ENCODE data around the gene AHNAK2.
"Not testable (repeated sequence)": the region's sequence is repeated elsewhere in the genome, so short reads cannot be mapped to it uniquely, and the experiment has no call there.

Gene AHNAK2

DNA sequence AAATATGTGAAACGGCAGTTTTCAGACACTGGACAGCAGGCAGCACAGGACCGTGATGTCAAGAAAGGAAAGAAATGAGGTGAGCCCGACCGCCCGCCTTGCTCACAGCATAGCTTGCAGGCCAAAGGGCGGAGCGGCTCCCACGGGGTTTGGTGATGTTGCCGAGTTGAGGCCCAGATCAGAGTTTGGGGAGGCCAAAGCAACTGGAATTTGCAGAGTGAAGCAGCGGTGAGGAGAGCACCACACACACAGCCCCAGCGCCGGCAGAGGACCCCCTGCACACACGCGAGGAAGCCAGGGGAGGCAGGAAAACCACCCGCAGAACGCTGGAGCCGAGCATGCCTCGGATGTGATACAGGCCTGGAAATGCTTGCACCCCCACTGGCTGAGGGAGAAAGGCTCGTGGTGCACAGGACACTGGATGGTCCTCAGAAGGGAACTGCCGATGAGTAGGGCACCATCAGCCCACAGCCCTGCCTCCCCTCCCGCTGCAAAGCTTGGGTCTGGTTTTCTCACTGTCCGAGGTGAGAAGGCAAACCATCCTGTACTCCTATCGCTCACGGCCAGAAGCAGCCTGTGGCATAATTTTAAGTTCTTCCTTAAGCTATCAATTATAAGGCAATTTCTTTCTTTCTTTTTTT is 79.2 kb downstream of the AHNAK2 start:
- no peak for DNase-seq (ENCODE audit: low read depth in 2 of 2)

- DNase-seq (ENCODE audit: low read depth in 2 of 2) = no peak
Observed at GRCh38 chr14:104898195-104898558, 80.0 kb downstream of the AHNAK2 start.

DNA sequence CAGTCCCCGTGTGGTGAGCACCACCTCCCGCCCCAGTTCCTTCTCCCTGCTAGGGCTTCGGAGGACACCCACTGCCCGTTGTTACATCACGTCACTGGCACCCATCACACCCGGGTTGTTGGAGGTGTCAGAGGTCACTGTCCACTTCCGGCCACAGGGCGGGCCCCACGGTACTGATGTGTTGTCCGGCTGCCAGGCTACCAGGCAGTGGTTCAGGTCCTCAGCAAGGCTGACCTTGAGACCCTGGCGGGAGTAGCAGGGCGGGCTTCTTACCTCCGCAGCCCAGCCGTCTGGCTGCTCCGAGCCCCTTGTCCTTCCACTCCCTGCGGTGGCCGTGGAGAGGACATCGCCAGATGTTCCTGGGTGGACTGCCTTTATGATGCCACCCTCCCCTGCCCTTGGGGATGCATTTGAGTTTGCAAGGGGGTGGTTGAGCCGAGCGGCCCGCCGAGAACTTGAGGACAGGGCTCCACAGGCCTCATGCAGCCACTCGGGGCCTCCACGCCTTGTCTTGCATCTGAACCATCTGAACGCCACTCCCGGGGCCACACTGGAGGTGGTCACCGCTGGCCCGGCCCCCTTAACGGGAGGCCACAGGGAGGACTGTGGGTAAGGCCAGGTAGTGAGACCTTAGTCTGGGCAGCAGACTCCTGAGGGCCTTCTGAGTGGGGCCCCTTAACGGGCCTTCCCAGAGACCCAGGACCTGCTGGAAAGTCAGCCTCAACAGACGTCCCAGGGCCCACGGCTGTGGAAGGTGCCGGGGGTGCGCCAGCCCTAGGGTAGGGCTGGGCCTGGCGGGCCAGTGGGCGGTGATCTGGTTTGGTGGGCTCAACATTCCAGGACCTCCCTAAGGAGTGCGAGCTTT is 80.6 kb downstream of the AHNAK2 start:
- no peak for DNase-seq (ENCODE audit: low read depth in 2 of 2)

GRCh38 chr14:104895786-104896661 is 82.2 kb downstream of the AHNAK2 start:
- no peak for DNase-seq (ENCODE audit: low read depth in 2 of 2)

DNA sequence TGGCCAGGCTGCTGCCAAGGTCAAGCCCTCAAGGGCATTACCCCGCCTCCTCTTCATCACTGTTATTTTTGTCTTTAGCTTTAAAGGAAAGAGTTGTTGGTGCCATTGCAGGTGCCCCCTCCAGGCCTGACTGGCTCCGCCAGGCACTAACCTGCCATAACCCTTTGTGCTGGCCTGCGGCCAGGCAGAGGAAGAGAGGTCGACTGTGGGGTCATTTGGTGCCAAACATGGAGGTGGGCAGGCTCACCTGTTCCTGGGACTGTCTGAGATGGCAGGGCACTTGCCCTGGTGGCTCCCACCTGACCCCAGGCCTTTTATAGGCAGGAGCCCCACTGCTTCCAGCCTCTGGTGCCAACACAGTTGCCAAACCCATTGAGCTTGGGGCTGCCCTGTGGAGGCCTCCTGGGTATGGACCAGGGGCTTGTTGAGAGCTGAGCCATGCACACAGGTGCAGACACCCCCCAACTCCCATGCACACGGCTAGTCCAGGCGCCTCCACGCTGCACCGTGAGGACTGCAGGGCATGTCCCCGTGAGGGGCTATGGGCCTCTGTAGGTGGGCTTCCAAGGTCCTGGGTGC is 82.9 kb downstream of the AHNAK2 start:
- DNase-seq (ENCODE audit: low read depth in 2 of 2) = no peak

- no peak for DNase-seq (ENCODE audit: low read depth in 2 of 2)
Observed at GRCh38 chr14:104894331-104895206, 83.6 kb downstream of the AHNAK2 start.

- DNase-seq (ENCODE audit: low read depth in 2 of 2) = no peak
Observed at GRCh38 chr14:104893435-104894207, 84.6 kb downstream of the AHNAK2 start.

GRCh38 chr14:104892531-104893434 is 85.4 kb downstream of the AHNAK2 start:
- no peak for DNase-seq (ENCODE audit: low read depth in 2 of 2)

DNA sequence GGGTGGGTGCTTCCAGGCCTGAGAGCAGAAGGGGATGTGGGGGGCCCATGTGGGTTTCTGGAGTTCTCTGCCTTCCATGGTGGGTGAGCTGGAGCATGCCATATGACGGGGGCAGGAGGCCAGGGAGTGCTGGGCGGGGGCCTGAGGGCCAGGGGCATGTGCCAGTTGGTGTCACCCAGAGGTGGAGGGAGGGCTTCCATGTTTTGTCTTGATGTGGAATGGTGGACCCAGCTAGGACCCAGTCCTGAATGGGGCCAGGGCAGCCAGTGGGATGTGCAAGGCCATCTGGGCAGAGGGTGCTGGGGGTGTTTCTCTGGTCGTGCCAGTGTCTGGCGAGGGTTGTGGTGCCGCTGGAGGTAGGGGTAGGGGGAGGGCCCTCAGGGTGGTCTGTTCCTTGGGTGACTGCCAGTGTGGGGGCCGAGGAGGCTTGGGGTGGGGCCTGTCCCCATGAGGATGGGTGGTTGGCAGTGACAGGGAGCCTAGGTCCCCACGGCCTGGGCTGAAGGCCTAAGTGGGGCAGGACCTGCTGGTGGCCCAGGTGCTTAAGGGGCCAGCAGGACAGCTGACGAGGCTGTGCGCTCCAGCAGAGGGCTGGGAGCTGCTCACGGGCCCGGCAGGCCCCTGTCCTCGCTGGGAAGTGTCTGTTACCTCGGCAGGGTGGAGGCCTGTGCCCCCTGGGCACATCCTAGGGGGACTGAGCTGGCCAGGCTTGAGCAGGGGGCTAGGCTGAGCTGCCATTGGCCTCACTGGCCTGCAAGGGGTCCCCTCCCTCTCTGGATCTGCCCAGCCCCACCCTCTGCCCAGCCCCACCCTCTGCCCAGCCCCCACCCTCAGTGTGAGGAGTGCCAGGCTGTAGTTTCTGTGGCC is 86.3 kb downstream of the AHNAK2 start:
- DNase-seq (ENCODE audit: low read depth in 2 of 2) = no peak

GRCh38 chr14:104891121-104891551 is 87.0 kb downstream of the AHNAK2 start:
- DNase-seq (ENCODE audit: low read depth in 2 of 2) = no peak

DNA sequence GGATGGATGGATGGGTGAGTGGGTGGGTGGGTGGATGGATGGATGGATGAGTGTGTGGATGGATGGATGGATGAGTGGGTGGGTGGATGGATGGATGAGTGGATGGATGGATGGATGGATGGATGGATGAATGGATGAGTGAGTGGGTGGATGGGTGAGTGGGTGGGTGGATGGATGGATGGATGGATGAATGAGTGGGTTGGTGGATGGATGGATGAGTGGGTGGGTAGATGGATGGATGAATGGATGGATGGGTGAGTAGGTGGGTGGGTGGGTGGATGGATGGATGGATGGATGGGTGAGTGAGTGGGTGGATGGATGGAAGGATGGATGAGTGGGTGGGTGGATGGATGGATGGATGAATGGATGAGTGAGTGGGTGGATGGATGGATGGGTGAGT is 87.9 kb downstream of the AHNAK2 start:
- not testable (repeated sequence) for DNase-seq (ENCODE audit: low read depth in 2 of 2)

GRCh38 chr14:104889375-104889757 is 88.8 kb downstream of the AHNAK2 start:
- DNase-seq (ENCODE audit: low read depth in 2 of 2) = no peak

DNA sequence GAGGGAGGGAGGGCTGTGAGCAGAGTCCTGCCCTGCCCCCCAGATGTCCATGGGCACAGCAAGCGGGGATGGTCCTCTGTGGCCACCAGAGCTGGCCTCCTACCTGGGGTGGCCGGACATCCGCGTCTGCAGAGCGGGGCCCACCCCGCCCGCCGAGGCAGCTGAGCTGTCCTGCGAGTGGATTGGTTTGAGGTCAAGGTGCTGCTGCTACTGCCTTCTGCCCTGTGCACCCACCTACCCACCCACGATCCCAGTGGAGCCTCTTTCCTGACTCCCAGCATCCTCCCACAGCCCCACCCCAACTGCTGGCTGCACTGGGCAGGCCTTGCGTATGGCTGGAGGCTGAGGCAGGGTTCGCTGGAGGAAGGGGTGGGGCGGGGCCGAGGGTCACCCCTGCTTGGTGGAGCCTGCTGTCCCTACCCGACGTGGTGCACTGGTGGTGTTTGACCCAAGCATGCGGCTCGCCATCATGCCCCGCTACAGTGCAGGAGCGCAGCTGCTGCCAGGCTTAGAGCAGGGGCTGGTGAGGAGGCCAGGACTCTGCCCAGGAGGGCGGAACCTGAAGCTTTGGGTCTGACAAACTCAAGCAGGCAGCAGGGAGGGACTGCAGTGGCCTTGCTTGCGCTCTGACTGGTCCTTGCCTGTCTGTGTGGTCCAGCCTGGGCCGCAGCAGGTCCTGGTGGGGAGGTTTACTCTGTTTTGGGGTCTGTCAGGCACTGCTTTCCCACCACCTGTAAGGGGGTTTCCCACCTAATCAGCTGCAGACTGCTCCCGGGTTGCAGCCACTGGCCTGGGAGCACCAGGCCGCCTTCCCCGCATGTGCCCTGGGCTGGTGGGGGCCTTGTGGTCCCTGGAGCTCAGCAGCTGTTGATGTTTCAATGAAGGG is 89.4 kb downstream of the AHNAK2 start:
- no peak for DNase-seq (ENCODE audit: low read depth in 2 of 2)

- DNase-seq (ENCODE audit: low read depth in 2 of 2) = no peak
Observed at GRCh38 chr14:104887623-104888488, 90.3 kb downstream of the AHNAK2 start.
